ENCODE measurements around the gene CRYBA1. TPM values are rescaled to one million over a fixed set of nuclear protein-coding genes. Genes with fewer than 3 reads are reported as not detected.

CRYBA1 gene
- total RNA-seq, 1 experiment from 2014 or later = not detected

DNA sequence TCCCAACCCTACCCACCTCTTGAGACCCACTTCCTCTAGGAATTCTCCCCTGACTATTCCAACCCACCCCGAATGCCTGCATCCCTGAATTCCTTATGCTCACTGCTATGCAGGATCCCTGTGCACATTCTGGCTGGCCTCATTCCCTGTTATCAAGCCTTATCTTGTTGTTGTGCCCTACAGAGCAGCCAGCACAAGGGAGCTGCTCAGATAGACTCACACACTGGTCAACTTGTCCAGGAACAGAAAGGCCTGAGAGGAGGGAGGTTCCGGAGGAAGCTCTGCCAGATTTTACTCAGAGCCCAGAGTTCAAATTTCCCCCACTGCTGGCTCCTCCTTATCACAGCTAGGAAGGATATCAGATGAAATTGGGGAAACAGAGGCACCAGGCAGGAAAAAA is 41.6 kb upstream of the CRYBA1 start:
- no peak for TF ChIP-seq EZH2 (IDR thresholded peaks at IDR 0.05; ENCODE audit: borderline replicate concordance, low read depth, low read length, poor library complexity, severe bottlenecking)
- TF ChIP-seq, protein P1, sequence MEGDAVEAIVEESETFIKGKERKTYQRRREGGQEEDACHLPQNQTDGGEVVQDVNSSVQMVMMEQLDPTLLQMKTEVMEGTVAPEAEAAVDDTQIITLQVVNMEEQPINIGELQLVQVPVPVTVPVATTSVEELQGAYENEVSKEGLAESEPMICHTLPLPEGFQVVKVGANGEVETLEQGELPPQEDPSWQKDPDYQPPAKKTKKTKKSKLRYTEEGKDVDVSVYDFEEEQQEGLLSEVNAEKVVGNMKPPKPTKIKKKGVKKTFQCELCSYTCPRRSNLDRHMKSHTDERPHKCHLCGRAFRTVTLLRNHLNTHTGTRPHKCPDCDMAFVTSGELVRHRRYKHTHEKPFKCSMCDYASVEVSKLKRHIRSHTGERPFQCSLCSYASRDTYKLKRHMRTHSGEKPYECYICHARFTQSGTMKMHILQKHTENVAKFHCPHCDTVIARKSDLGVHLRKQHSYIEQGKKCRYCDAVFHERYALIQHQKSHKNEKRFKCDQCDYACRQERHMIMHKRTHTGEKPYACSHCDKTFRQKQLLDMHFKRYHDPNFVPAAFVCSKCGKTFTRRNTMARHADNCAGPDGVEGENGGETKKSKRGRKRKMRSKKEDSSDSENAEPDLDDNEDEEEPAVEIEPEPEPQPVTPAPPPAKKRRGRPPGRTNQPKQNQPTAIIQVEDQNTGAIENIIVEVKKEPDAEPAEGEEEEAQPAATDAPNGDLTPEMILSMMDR (conservative IDR thresholded peaks at IDR 0.05; ENCODE audit: low read depth, low read length) = no peak
- ChIA-PET POLR2A (ENCODE audit: low non-redundant PET) (no interaction called here), CTCF (interaction anchor here (0.7 kb wide), 1 partner anchor 59 kb away, joined by 3 read pairs; no protein-coding TSS in a partner anchor)
- no peak overlapping the region for H3K27ac ChIP-seq (ENCODE audit: low read depth, low read length, poor library complexity, severe bottlenecking)
- DNase-seq (ENCODE audit: low spot score) = no peak
- intact Hi-C loops (cut with micrococcal nuclease; ENCODE audit: unreplicated experiment) = no loop called here
- H3K36me3 ChIP-seq (ENCODE audit: insufficient read depth, low read length, poor library complexity, severe bottlenecking) = no peaks in the 10 kb centered on the region
- H3K4me1 ChIP-seq (ENCODE audit: insufficient read depth, low read length, poor library complexity, severe bottlenecking) = no peaks in the 10 kb centered on the region
- no peak overlapping the region for H3K4me3 ChIP-seq (ENCODE audit: low read depth, low read length, poor library complexity, severe bottlenecking)
- no peaks in the 10 kb centered on the region for H3K27me3 ChIP-seq (replicated peaks; ENCODE audit: insufficient read depth, low read depth, low read length, poor library complexity)
- no TSS peak for BruUV-seq (replicated peaks)
- H3K9me3 ChIP-seq (ENCODE audit: low read depth, low read length, poor library complexity, severe bottlenecking) = no peaks in the 10 kb centered on the region

DNA sequence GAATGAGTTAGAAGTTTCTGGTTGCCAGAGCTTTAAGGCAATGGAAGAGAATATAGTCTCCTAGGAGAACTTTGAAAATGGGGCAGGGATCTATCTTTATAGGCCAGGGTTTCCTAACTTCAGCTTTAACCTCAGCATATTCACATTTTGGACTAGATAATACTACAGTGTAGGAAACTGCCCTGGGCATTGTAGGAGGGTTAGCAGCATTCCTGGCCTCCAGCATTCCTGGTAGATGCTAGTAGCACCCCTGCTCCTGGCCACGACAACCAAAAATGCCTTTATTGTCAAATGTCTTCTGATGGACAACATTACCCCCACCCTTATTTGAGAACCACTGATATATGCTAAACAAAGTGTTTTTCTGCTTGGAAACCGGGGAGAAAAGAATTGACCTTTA is 38.7 kb upstream of the CRYBA1 start:
- H3K4me1 ChIP-seq (ENCODE audit: insufficient read depth, low read length, poor library complexity, severe bottlenecking) = no peaks in the 10 kb centered on the region
- ChIA-PET CTCF (no interaction called here), POLR2A (ENCODE audit: low non-redundant PET) (no interaction called here)
- no peak overlapping the region for H3K27ac ChIP-seq (ENCODE audit: low read depth, low read length, poor library complexity, severe bottlenecking)
- BruUV-seq (replicated peaks) = no TSS peak
- no peaks in the 10 kb centered on the region for H3K9me3 ChIP-seq (ENCODE audit: low read depth, low read length, poor library complexity, severe bottlenecking)
- no peaks in the 10 kb centered on the region for H3K27me3 ChIP-seq (replicated peaks; ENCODE audit: insufficient read depth, low read depth, low read length, poor library complexity)
- H3K36me3 ChIP-seq (ENCODE audit: insufficient read depth, low read length, poor library complexity, severe bottlenecking) = no peaks in the 10 kb centered on the region
- H3K4me3 ChIP-seq (ENCODE audit: low read depth, low read length, poor library complexity, severe bottlenecking) = no peak overlapping the region
- intact Hi-C loops (cut with micrococcal nuclease; ENCODE audit: unreplicated experiment) = no loop called here
- no peak for TF ChIP-seq EZH2 (IDR thresholded peaks at IDR 0.05; ENCODE audit: borderline replicate concordance, low read depth, low read length, poor library complexity, severe bottlenecking)
- TF ChIP-seq, protein P1 (conservative IDR thresholded peaks at IDR 0.05; ENCODE audit: low read depth, low read length) = no peak
- no peak for DNase-seq (ENCODE audit: low spot score)

DNA sequence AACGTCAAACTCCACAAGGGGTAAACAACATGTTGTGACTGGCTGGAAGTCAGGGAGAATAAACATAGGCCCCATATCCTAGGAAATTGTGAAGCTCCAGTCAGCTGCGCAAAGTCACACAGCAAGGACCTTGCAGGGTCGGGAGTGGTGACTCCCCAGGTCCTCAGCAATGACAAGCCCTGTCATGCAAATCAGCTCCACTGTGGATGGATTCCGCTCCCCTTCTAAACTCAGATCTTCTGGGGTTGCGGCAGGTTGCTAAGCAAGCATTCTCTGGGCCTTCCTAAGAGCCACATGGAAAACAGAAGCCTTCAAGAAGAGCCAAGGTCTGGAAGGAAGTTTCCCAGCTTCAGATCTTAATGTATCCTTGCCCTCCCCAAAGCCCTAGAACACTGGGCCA is 37.6 kb upstream of the CRYBA1 start:
- intact Hi-C loops (cut with micrococcal nuclease; ENCODE audit: unreplicated experiment) = no loop called here
- no peaks in the 10 kb centered on the region for H3K36me3 ChIP-seq (ENCODE audit: insufficient read depth, low read length, poor library complexity, severe bottlenecking)
- TF ChIP-seq, protein P1 (conservative IDR thresholded peaks at IDR 0.05; ENCODE audit: low read depth, low read length) = no peak
- no peak for TF ChIP-seq EZH2 (IDR thresholded peaks at IDR 0.05; ENCODE audit: borderline replicate concordance, low read depth, low read length, poor library complexity, severe bottlenecking)
- DNase-seq (ENCODE audit: low spot score) = no peak
- CTCF ChIA-PET = no interaction called here
- no TSS peak for BruUV-seq (replicated peaks)
- H3K27me3 ChIP-seq (replicated peaks; ENCODE audit: insufficient read depth, low read depth, low read length, poor library complexity) = no peaks in the 10 kb centered on the region
- H3K4me3 ChIP-seq (ENCODE audit: low read depth, low read length, poor library complexity, severe bottlenecking) = no peak overlapping the region
- no peak overlapping the region for H3K27ac ChIP-seq (ENCODE audit: low read depth, low read length, poor library complexity, severe bottlenecking)
- H3K9me3 ChIP-seq (ENCODE audit: low read depth, low read length, poor library complexity, severe bottlenecking) = no peaks in the 10 kb centered on the region
- no peaks in the 10 kb centered on the region for H3K4me1 ChIP-seq (ENCODE audit: insufficient read depth, low read length, poor library complexity, severe bottlenecking)
- POLR2A ChIA-PET (ENCODE audit: low non-redundant PET) = no interaction called here

Data from A673 (cell line).